ENCODE results near the gene NME9.

- TF ChIP-seq POLR2A (IDR thresholded peaks at IDR 0.05; ENCODE audit: low read depth, low read length) (no peak), EZH2 (IDR thresholded peaks at IDR 0.05; ENCODE audit: borderline replicate concordance, low read depth, low read length, severe bottlenecking) (no peak), JUN (IDR thresholded peaks at IDR 0.05; ENCODE audit: borderline replicate concordance, insufficient read depth, insufficient read length, low read depth) (no peak), CTCF (IDR thresholded peaks at IDR 0.05; ENCODE audit: extremely low read depth in 1 of 2, insufficient read depth in 1 of 2, low read depth in 1 of 2, low read length in 2 of 2) (no peak), MYC (IDR thresholded peaks at IDR 0.05; ENCODE audit: low read depth, low read length) (no peak)
These were observed 6.9 kb upstream of the NME9 start for GRCh38 chr3:138336454-138336999.

All from endothelial cell of umbilical vein (primary cell).